Measurements from ENCODE around the gene IDH3A. TPM values are rescaled to one million over a fixed set of nuclear protein-coding genes. Genes with fewer than 3 reads are reported as not detected.

The IDH3A gene
- total RNA-seq, 2 experiments from 2014 or later: 106 to 110 TPM

DNA sequence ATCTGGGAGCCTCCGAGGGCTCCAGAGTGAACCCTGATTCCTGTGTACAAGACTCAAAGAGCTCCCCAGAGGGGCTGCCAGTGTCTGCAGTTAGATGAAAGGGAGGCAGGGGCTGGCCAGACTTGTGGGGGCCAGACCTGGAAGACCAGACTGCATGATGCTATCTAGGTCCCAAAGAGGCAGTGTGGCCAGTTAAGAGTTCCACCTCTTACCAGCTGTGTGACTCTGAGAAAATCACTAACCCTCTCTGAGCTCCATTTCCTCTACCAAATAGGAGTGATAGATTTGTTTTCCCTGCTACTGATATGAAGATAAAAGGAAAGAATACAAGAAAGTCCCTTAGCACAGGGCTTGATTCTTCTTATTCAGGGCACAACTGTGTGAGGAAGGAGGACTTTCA, 56.2 kb downstream of the IDH3A start:
- no peak for ATAC-seq
- Mint-ChIP-seq H3K9me3 (no peaks in the 10 kb centered on the region), H3K4me3 (no peak overlapping the region), H3K36me3 (ENCODE audit: low read depth) (no peaks in the 10 kb centered on the region), H3K4me1 (ENCODE audit: low read depth) (no peaks in the 10 kb centered on the region), H3K27me3 (no peaks in the 10 kb centered on the region), H3K27ac (no peak overlapping the region)
- POLR2A ChIA-PET: no interaction called here
- CTCF ChIA-PET: interaction anchor here (0.8 to 2.4 kb wide), 5 partner anchors 10 to 246 kb away, joined by 3 to 17 read pairs (median 8); partner anchors contain the start of gene CIB2
- DNase-seq: no peak
- intact Hi-C loops (cut with micrococcal nuclease): no loop called here
- TF ChIP-seq, protein P1, sequence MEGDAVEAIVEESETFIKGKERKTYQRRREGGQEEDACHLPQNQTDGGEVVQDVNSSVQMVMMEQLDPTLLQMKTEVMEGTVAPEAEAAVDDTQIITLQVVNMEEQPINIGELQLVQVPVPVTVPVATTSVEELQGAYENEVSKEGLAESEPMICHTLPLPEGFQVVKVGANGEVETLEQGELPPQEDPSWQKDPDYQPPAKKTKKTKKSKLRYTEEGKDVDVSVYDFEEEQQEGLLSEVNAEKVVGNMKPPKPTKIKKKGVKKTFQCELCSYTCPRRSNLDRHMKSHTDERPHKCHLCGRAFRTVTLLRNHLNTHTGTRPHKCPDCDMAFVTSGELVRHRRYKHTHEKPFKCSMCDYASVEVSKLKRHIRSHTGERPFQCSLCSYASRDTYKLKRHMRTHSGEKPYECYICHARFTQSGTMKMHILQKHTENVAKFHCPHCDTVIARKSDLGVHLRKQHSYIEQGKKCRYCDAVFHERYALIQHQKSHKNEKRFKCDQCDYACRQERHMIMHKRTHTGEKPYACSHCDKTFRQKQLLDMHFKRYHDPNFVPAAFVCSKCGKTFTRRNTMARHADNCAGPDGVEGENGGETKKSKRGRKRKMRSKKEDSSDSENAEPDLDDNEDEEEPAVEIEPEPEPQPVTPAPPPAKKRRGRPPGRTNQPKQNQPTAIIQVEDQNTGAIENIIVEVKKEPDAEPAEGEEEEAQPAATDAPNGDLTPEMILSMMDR (IDR thresholded peaks at IDR 0.05): no peak

DNA sequence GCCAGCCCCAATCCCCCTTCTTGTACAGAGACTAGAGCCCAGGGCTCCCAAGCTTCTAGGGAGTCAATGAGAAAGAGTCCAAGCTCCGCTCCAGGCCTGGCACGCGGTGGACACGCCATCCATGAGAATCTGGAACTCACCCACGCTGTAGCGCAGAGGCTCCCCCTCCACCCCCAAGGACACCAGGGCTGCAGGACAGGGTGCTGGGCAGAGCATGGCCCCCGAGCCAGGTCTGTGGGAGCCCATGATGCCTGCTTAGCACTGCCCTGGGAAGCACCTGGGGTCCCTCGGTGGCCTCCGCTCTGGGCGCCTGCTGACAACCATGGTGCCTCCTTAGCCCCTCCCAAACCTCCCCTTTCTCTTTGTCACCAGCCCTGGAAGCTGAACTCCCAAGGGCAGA, 56.7 kb downstream of the IDH3A start:
- H3K9me3 Mint-ChIP-seq: no peaks in the 10 kb centered on the region
- H3K4me3 Mint-ChIP-seq: no peak overlapping the region
- ChIA-PET CTCF (interaction anchor here (2.2 to 2.4 kb wide), 2 partner anchors 10 to 97 kb away, joined by 10 to 17 read pairs; no protein-coding TSS in a partner anchor), POLR2A (no interaction called here)
- TF ChIP-seq, protein P1 (IDR thresholded peaks at IDR 0.05): no peak
- intact Hi-C loops (cut with micrococcal nuclease): no loop called here
- no peak for ATAC-seq
- H3K36me3 Mint-ChIP-seq (ENCODE audit: low read depth): no peaks in the 10 kb centered on the region
- no peaks in the 10 kb centered on the region for H3K4me1 Mint-ChIP-seq (ENCODE audit: low read depth)
- DNase-seq: no peak
- no peak overlapping the region for H3K27ac Mint-ChIP-seq
- no peaks in the 10 kb centered on the region for H3K27me3 Mint-ChIP-seq

DNA sequence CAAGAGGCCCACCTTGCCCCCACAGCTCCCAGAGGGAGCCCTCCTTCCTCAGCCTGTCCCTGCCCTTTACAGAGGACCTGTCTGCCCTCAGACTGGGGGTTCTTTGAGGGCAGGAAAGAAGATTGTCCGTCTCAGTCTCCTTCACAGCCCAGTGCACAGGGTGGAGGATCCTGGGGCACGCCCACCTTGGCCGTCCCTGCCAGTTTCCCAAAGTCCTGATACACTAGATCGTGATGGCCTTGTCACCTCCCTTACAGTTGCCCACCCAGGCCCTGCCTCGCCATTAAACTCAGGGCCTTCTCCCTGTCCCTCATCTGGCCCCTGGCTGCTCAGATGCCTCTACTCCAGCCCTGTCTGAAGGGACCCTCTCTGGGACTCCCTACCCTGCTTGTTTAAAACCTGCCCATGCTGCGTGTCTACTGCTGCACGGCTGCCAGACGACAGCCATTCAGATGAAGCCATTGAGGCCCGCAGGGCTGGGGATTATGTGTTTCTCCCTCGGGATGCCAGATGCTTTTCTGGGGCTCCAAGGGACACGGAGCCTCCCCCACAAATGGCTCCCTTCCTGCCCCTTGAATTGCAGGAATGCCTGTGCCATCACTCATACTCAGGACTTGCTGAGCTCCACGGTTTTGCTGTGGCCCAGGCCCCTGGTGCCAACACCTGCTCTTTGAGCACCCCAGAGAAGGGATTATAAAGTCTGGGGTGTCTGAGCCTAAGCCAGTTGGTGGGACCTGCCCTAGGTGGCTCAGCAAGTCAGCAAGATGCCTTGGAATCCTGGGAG, 57.4 kb downstream of the IDH3A start:
- intact Hi-C loops (cut with micrococcal nuclease): no loop called here
- ChIA-PET POLR2A (no interaction called here), CTCF (interaction anchor here (0.9 to 2.4 kb wide), 3 partner anchors 11 to 239 kb away, joined by 3 to 17 read pairs (median 3); no protein-coding TSS in a partner anchor)
- ATAC-seq (no peak), DNase-seq (no peak)
- no peaks in the 10 kb centered on the region for H3K9me3 Mint-ChIP-seq
- H3K27me3 Mint-ChIP-seq: no peaks in the 10 kb centered on the region
- no peak overlapping the region for H3K27ac Mint-ChIP-seq
- TF ChIP-seq, protein P1 (IDR thresholded peaks at IDR 0.05): no peak
- no peaks in the 10 kb centered on the region for H3K36me3 Mint-ChIP-seq (ENCODE audit: low read depth)
- no peak overlapping the region for H3K4me3 Mint-ChIP-seq
- no peaks in the 10 kb centered on the region for H3K4me1 Mint-ChIP-seq (ENCODE audit: low read depth)

DNA sequence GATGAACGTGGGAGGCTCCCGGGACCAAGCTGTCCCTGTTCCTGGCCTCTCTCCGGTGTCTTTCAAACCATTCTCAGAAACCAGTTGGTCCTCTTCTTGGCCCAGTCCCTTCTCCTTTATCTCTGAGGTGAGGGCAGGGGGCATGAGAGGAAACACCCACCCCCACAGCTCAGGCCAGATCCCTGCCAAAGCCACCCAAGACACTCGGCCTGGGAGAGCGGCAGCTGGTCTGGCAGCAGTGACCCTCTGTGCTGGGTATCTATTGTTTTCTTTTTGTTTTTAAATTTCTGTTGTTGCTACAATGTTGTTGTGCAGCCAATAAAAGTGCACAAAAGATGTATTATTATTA, 57.9 kb downstream of the IDH3A start:
- Mint-ChIP-seq H3K36me3 (ENCODE audit: low read depth) (no peaks in the 10 kb centered on the region), H3K4me3 (no peak overlapping the region), H3K27ac (no peak overlapping the region), H3K9me3 (no peaks in the 10 kb centered on the region), H3K27me3 (no peaks in the 10 kb centered on the region), H3K4me1 (ENCODE audit: low read depth) (no peaks in the 10 kb centered on the region)
- TF ChIP-seq, protein P1 (IDR thresholded peaks at IDR 0.05): no peak
- DNase-seq (no peak), ATAC-seq (no peak)
- POLR2A ChIA-PET: no interaction called here
- CTCF ChIA-PET: interaction anchor here (0.9 to 1.3 kb wide), 2 partner anchors 35 to 240 kb away, joined by 3 read pairs; no protein-coding TSS in a partner anchor
- intact Hi-C loops (cut with micrococcal nuclease): no loop called here

DNA sequence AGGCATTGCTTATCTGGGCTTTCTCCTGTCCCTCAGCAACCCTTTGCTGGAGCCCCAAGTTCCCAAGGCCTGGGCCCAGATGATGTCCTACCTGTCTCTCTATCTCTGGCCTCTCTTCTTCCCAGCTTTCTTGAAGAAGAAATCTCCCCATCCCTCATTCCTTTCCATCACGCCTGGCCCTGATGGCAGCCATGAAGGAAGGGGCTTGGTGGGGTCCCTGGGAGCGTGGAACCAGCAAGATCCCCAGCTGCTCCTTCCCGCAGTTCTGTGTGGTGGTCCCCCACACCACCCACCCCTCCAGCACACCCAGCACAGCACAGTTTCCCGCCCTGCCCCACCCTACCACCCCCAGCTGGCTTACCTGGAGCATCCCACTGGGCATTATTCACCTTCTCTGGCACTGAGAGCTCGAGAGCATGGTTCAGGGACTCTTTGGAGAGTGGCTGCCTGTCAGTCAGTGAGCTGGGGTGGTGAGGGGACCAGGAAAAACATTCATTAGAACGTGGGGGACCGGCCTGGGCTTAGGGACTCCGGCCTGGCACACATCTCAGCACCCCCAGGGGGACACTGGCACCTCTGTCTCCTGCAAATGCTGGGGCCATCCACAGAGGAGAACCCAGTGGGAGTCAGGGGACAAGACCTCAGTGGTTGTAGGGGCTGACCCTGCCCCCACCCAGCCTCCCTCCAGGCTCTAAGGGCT, 58.6 kb downstream of the IDH3A start:
- no peaks in the 10 kb centered on the region for H3K9me3 Mint-ChIP-seq
- ChIA-PET POLR2A (no interaction called here), CTCF (interaction anchor here (0.7 to 1.3 kb wide), 3 partner anchors 34 to 249 kb away, joined by 3 read pairs; no protein-coding TSS in a partner anchor)
- ATAC-seq (no peak), DNase-seq (no peak)
- H3K27me3 Mint-ChIP-seq: no peaks in the 10 kb centered on the region
- intact Hi-C loops (cut with micrococcal nuclease): no loop called here
- no peaks in the 10 kb centered on the region for H3K36me3 Mint-ChIP-seq (ENCODE audit: low read depth)
- no peak overlapping the region for H3K27ac Mint-ChIP-seq
- no peak overlapping the region for H3K4me3 Mint-ChIP-seq
- TF ChIP-seq, protein P1 (IDR thresholded peaks at IDR 0.05): no peak
- no peaks in the 10 kb centered on the region for H3K4me1 Mint-ChIP-seq (ENCODE audit: low read depth)

Measured in activated CD8-positive, alpha-beta T cell treated with anti-CD3 and anti-CD28 coated beads for 36 hours (primary cell).